ENCODE measurements around the gene CELSR3. TPM values are rescaled to one million over a fixed set of nuclear protein-coding genes. Genes with fewer than 3 reads are reported as not detected.

Gene CELSR3
- total RNA-seq, 1 experiment from 2014 or later = 3.8 TPM

DNA sequence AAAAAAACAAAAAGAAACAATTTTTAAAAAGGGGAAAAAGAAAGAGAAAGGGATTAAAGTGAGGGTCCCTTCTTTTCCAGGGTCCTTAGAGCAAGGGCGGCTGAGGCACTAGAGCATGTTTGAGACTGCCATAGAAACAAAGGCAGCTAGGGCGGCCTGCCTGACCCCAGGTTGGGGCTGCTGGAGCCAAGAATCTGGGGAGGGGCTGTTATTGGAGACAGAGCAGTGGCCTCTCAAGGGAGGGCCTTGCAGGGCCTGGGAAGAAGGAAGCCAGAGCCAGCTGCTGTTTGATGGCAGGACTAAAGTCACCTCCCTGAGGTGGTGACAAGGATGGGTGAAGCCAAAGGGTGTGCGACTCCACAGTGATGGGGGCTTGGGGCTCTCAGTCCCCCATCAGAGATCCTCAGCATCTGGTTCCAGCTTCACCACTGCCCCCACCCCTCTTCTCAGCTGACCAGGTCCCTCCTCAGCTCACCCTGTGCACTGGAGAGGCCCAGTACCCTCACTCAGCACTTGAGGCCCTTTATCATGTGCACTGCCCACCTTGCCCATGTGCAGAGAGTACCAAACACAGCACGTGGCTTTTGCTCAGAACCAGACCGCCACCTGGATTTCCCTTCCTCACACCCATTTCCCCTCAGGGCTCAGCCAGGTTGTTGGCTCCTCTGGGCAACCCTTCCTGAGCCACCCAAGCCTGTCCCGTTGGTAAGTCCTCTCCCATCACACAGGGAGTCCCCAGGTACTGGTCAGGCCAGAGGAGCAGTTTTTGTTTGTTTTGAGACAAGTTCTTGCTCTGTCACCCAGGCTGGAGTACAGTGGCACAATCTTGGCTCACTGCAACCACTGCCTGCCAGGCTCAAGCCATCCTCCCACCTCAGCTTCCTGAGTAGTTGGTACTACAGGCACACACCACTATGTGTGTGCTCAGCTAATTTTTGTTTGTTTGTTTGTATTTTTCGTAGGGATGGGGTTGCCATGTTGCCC is 42.9 kb downstream of the CELSR3 start:
- H3K36me3 ChIP-seq (ENCODE audit: insufficient read depth, low read length) = no peaks in the 10 kb centered on the region; the same call in 1 of the 2 replicates
- H3K4me1 ChIP-seq (ENCODE audit: low read length) = no peaks in the 10 kb centered on the region
- no peaks in the 10 kb centered on the region for H3K27me3 ChIP-seq (ENCODE audit: low read length)
- H2AFZ ChIP-seq (ENCODE audit: low read length) = no peak overlapping the region
- H3K79me2 ChIP-seq (ENCODE audit: low read length) = no peaks in the 10 kb centered on the region
- H3K9ac ChIP-seq (ENCODE audit: low read length) = no peak overlapping the region
- no peaks in the 10 kb centered on the region for H3K9me2 ChIP-seq (replicated peaks; ENCODE audit: insufficient read depth, low read length)
- no peak for DNase-seq
- no peak overlapping the region for H3K4me3 ChIP-seq (ENCODE audit: low read length)
- no peaks in the 10 kb centered on the region for H4K20me1 ChIP-seq (ENCODE audit: insufficient read depth, low read depth, low read length)
- H3K27ac ChIP-seq (ENCODE audit: low read length) = no peak overlapping the region
- H3K9me3 ChIP-seq (ENCODE audit: low read length) = peaks cover 18% of the 10 kb centered on the region
- H3K4me2 ChIP-seq (ENCODE audit: low read depth, low read length, poor library complexity, severe bottlenecking) = no peak overlapping the region

DNA sequence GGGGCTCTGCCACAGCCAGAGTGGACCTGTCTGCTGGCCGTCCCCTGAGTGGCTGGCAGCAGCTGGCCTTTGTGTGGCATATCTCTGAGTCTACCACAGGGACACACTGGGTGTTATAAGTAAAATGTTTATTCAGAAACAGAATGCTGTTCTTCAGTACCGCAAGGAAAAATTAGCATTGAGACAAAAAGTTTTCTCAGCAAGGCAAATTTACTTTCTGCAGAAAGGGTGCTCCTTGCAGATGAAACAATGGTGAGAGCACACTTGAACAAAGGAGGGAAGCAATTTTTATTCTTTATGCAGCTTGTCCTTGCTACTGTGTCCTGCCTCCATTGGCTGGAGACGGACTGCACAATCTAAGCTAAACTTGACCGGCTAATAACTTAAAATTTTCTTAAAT is 45.1 kb downstream of the CELSR3 start:
- H3K9me3 ChIP-seq (ENCODE audit: low read length) = peaks cover 18% of the 10 kb centered on the region
- no peaks in the 10 kb centered on the region; the same call in 1 of the 2 replicates for H3K36me3 ChIP-seq (ENCODE audit: insufficient read depth, low read length)
- H3K27me3 ChIP-seq (ENCODE audit: low read length) = no peaks in the 10 kb centered on the region
- H3K4me1 ChIP-seq (ENCODE audit: low read length) = no peaks in the 10 kb centered on the region
- no peak overlapping the region for H2AFZ ChIP-seq (ENCODE audit: low read length)
- H3K9ac ChIP-seq (ENCODE audit: low read length) = no peak overlapping the region
- H3K79me2 ChIP-seq (ENCODE audit: low read length) = no peaks in the 10 kb centered on the region
- no peaks in the 10 kb centered on the region for H4K20me1 ChIP-seq (ENCODE audit: insufficient read depth, low read depth, low read length)
- DNase-seq = no peak
- H3K27ac ChIP-seq (ENCODE audit: low read length) = no peak overlapping the region
- no peaks in the 10 kb centered on the region for H3K9me2 ChIP-seq (replicated peaks; ENCODE audit: insufficient read depth, low read length)
- H3K4me2 ChIP-seq (ENCODE audit: low read depth, low read length, poor library complexity, severe bottlenecking) = no peak overlapping the region
- H3K4me3 ChIP-seq (ENCODE audit: low read length) = no peak overlapping the region

DNA sequence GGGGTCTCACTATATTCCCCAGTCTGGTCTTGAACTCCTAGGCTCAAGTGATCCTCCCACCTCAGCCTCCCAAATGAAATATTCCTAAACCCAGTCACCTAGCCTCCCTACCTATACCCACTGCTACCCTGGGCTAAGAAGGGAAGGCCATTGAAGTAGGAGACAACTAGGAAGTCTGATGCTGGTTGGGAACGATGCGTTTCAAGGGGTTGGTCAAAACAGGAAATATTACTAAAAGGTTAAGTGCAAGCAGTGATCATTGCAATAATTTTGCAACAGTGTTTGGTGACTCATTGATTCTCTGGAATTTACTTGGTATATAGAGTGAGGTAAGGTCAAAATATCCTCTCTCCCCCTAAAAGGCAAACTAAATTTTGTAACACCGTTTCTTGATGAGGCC is 48.6 kb downstream of the CELSR3 start:
- H3K27ac ChIP-seq (ENCODE audit: low read length) = no peak overlapping the region
- no peak overlapping the region for H2AFZ ChIP-seq (ENCODE audit: low read length)
- no peak for DNase-seq
- no peak overlapping the region for H3K9ac ChIP-seq (ENCODE audit: low read length)
- no peak overlapping the region for H3K4me3 ChIP-seq (ENCODE audit: low read length)
- peaks cover 6% of the 10 kb centered on the region for H3K4me1 ChIP-seq (ENCODE audit: low read length)
- H3K4me2 ChIP-seq (ENCODE audit: low read depth, low read length, poor library complexity, severe bottlenecking) = no peak overlapping the region
- no peaks in the 10 kb centered on the region for H4K20me1 ChIP-seq (ENCODE audit: insufficient read depth, low read depth, low read length)
- no peaks in the 10 kb centered on the region for H3K9me2 ChIP-seq (replicated peaks; ENCODE audit: insufficient read depth, low read length)
- H3K9me3 ChIP-seq (ENCODE audit: low read length) = peaks cover 18% of the 10 kb centered on the region
- no peaks in the 10 kb centered on the region for H3K36me3 ChIP-seq (ENCODE audit: insufficient read depth, low read length)
- peaks cover 4% of the 10 kb centered on the region for H3K79me2 ChIP-seq (ENCODE audit: low read length)
- H3K27me3 ChIP-seq (ENCODE audit: low read length) = no peaks in the 10 kb centered on the region

DNA sequence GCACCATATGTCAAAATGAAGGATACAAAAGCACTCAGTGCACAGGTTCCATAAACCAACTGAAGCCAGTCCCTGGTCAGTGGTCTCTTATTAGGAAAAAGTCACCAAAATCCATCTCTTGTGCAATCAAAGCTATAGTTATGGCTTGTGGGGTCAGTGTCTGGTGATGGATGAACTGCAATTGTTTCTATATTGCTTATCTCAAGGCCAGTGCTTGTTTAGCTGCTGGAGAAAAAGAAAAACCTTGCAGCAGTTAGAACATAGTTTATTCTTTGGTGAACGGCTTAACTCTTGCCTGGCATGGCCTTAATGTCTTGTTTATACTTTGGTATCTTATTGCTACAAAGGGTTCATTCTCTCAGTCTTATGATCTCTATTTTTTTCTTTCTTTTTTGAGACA is 50.4 kb downstream of the CELSR3 start:
- Histone ChIP-seq H3K9me2 (replicated peaks; ENCODE audit: insufficient read depth, low read length) (no peaks in the 10 kb centered on the region), H3K4me1 (ENCODE audit: low read length) (peaks cover 15% of the 10 kb centered on the region), H3K4me2 (ENCODE audit: low read depth, low read length, poor library complexity, severe bottlenecking) (no peak overlapping the region)

DNA sequence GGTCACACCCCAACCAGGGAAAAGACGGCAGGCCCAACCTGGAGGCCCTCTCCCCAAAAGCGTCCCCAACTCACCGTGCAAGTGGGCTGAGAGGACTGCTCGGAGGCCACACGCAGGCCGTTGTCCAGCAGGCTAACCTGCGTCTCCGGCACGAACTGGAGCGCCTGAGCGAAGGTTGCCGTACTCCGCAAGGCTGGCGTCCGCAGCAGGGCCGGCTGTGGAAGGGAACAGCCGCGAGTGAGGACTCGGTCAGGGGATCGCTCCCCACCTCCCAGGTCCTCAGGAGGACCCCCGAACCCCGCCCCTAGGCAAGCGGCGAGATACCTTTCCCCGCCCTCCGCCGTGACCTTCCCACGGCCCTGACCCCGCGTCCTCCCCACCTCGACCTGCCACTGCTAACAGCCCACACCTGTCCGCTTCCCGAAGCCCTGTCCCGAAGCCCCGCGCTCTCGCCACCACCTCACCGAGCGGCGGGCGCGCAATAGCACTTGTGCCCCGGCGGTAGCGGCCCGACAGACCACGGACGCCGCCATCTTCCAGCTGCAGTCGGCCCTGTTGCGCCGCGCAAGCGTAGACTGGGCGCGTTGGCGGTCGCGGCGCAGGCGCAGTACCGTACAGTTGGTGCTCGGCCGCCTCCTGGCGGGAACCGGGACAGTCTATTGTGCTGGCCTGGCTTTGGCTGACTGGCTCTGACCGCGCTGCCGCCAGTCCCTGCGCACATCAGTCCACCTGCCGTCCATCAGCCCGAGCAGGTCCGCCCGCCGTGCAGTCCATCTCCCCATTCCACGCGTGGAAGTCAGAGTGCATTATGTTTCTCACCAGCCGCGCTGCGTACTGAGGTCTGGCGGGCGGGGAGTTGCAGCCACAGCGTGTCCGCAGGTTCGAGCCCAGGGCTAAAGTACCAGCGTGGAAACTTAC is 53.3 kb downstream of the CELSR3 start, which contains the start of gene UQCRC1:
UQCRC1 (minus strand) TSS at position 559 of the 918 bp plus-strand sequence; CDS start at position 533, 26 bp downstream.
- Histone ChIP-seq H3K9me2 (replicated peaks; ENCODE audit: insufficient read depth, low read length) (no peaks in the 10 kb centered on the region), H3K9ac (ENCODE audit: low read length) (peak within 1 kb of the TSS; percentile 92), H3K27ac (ENCODE audit: low read length) (peak within 1 kb of the TSS; percentile 53; the same call in 1 of the 2 replicates), H3K9me3 (ENCODE audit: low read length) (no peaks in the 10 kb centered on the region), H3K36me3 (ENCODE audit: insufficient read depth, low read length) (peaks cover 14% of the 10 kb centered on the region; the same call in 1 of the 2 replicates), H3K4me2 (ENCODE audit: low read depth, low read length, poor library complexity, severe bottlenecking) (peak within 1 kb of the TSS; percentile 77), H3K4me3 (ENCODE audit: low read length) (peak within 1 kb of the TSS; percentile 72), H3K79me2 (ENCODE audit: low read length) (peaks cover 23% of the 10 kb centered on the region), H3K27me3 (ENCODE audit: low read length) (no peaks in the 10 kb centered on the region), H4K20me1 (ENCODE audit: insufficient read depth, low read depth, low read length) (no peaks in the 10 kb centered on the region), H2AFZ (ENCODE audit: low read length) (peak within 1 kb of the TSS; percentile 93), H3K4me1 (ENCODE audit: low read length) (peaks cover 15% of the 10 kb centered on the region)
- peak; percentile 96 for DNase-seq

More for the DNA sequence above, 50.4 kb downstream of the CELSR3 start:
- Histone ChIP-seq H3K9ac (ENCODE audit: low read length) (no peak overlapping the region), H2AFZ (ENCODE audit: low read length) (no peak overlapping the region), H3K79me2 (ENCODE audit: low read length) (peaks cover 21% of the 10 kb centered on the region), H4K20me1 (ENCODE audit: insufficient read depth, low read depth, low read length) (no peaks in the 10 kb centered on the region), H3K27me3 (ENCODE audit: low read length) (no peaks in the 10 kb centered on the region), H3K9me3 (ENCODE audit: low read length) (peaks cover 7% of the 10 kb centered on the region), H3K27ac (ENCODE audit: low read length) (no peak overlapping the region), H3K4me3 (ENCODE audit: low read length) (no peak overlapping the region), H3K36me3 (ENCODE audit: insufficient read depth, low read length) (0 out of 2 replicates have a peak, but pooled peaks cover 3% of the 10 kb centered on the region)
- no peak for DNase-seq

DNA sequence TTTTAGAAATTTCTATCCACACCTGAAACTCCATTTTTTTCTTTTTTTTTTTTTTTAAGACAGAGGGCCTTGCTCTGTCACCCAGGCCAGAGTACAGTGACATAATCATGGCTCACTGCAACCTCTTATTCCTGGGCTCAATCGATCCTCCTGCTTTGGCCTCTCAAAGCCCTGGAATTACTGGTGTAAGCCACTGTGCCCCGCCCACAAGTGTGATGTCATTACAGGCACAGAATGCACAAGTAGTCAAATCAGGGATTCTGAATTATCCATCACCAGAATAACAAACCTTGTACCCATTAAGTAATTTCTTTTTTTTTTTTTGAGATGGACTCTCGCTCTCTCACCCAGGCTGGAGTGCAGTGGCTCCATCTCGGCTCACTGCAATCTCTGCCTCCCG is 55.2 kb downstream of the CELSR3 start:
- Histone ChIP-seq H2AFZ (ENCODE audit: low read length) (no peak overlapping the region), H3K9ac (ENCODE audit: low read length) (no peak overlapping the region), H3K4me3 (ENCODE audit: low read length) (no peak overlapping the region), H3K79me2 (ENCODE audit: low read length) (peaks cover 23% of the 10 kb centered on the region), H3K36me3 (ENCODE audit: insufficient read depth, low read length) (peaks cover 19% of the 10 kb centered on the region), H3K27me3 (ENCODE audit: low read length) (no peaks in the 10 kb centered on the region), H4K20me1 (ENCODE audit: insufficient read depth, low read depth, low read length) (no peaks in the 10 kb centered on the region), H3K27ac (ENCODE audit: low read length) (no peak overlapping the region), H3K4me1 (ENCODE audit: low read length) (peaks cover 15% of the 10 kb centered on the region), H3K9me3 (ENCODE audit: low read length) (no peaks in the 10 kb centered on the region), H3K9me2 (replicated peaks; ENCODE audit: insufficient read depth, low read length) (no peaks in the 10 kb centered on the region), H3K4me2 (ENCODE audit: low read depth, low read length, poor library complexity, severe bottlenecking) (no peak overlapping the region)
- DNase-seq = no peak

DNA sequence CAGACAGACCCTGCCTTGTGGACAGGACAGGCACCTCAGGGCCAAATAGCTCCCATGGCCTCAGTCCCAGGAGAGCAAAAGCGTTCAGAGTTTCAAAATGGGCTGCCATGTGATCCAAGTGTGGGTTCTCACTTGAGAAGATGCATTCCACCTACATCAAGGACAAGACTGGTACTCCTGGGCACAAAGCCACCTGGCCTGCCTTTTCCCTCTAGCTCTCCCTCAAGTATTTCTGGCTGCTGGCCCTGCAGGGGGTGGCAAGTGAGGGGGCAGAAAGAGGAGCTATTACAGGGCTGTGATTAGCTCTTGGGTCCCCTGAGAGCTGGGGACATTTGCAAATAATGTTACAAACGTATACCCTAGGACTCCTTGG is 61.1 kb downstream of the CELSR3 start:
- H3K79me2 ChIP-seq (ENCODE audit: low read length) = no peaks in the 10 kb centered on the region
- no peak for DNase-seq
- H3K9me2 ChIP-seq (replicated peaks; ENCODE audit: insufficient read depth, low read length) = no peaks in the 10 kb centered on the region
- H3K27me3 ChIP-seq (ENCODE audit: low read length) = no peaks in the 10 kb centered on the region
- no peak overlapping the region for H3K4me2 ChIP-seq (ENCODE audit: low read depth, low read length, poor library complexity, severe bottlenecking)
- no peak overlapping the region for H2AFZ ChIP-seq (ENCODE audit: low read length)
- no peaks in the 10 kb centered on the region for H4K20me1 ChIP-seq (ENCODE audit: insufficient read depth, low read depth, low read length)
- H3K9ac ChIP-seq (ENCODE audit: low read length) = no peak overlapping the region
- H3K4me3 ChIP-seq (ENCODE audit: low read length) = no peak overlapping the region
- no peaks in the 10 kb centered on the region for H3K9me3 ChIP-seq (ENCODE audit: low read length)
- no peak overlapping the region for H3K27ac ChIP-seq (ENCODE audit: low read length)
- peaks cover 19% of the 10 kb centered on the region for H3K36me3 ChIP-seq (ENCODE audit: insufficient read depth, low read length)
- H3K4me1 ChIP-seq (ENCODE audit: low read length) = no peaks in the 10 kb centered on the region
